ENCODE measurements around the gene SHLD1.

SHLD1 gene

GRCh38 chr20:5729348-5729747 lies 20.9 kb upstream of the SHLD1 start:
- TF ChIP-seq GATA3 (IDR thresholded peaks at IDR 0.05; ENCODE audit: low read depth, low read length), result no peak
- TF ChIP-seq GATA2 (IDR thresholded peaks at IDR 0.05; ENCODE audit: low read depth, low read length), result no peak

DNA sequence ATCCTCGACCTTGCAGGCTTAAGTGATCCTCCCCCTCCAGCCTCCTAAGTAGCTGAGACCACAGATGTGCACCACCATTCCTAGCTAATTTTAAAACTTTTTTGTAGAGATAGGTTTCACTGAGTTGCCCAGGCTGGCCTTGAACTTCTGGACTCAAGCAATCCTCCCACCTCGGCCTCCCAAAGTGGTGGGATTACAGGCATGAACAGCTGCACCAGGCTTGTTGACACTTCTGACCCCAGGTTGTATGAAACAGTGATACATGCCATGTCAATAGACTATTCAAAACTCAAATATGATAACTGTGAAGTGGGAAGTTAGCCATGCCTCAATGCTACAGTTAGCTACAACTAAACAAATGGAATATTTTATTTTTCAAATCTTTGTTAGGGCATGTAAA lies 20.1 kb upstream of the SHLD1 start:
- TF ChIP-seq GATA2 (IDR thresholded peaks at IDR 0.05; ENCODE audit: low read depth, low read length) (no peak), GATA3 (IDR thresholded peaks at IDR 0.05; ENCODE audit: low read depth, low read length) (no peak)

DNA sequence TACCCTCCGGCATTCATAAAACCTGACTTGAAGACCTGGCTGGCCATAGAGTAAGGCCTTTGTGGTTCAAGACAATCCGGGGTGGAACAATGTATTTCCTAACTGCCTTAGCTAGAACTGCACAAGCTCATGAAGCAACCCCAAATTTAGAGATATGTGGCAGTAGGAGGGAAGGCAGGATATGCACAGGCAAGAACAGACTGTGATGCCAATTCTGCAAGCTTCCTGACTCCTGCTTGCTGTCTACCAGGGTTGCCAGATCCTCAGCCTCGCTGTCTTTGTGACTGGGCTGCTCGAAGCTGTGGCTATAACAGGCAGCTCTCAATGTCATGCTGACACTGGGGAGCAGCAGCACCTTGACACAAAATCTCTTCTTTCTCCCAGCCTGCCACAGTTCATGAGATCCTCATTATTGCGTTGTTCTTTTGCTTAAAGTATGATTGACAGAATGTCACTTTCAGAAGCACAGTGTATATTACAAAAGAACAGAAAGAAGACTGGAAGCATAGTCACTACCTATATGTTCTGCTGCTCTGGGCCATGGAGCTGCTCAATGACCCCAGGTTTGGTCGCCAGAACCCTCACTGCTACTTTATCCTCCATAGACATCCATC lies 18.3 kb upstream of the SHLD1 start:
- TF ChIP-seq GATA3 (IDR thresholded peaks at IDR 0.05; ENCODE audit: low read depth, low read length), result no peak
- no peak for TF ChIP-seq GATA2 (IDR thresholded peaks at IDR 0.05; ENCODE audit: low read depth, low read length)

GRCh38 chr20:5734602-5735001 lies 15.6 kb upstream of the SHLD1 start:
- TF ChIP-seq GATA2 (IDR thresholded peaks at IDR 0.05; ENCODE audit: low read depth, low read length), result no peak
- no peak for TF ChIP-seq GATA3 (IDR thresholded peaks at IDR 0.05; ENCODE audit: low read depth, low read length)

GRCh38 chr20:5735845-5736510 lies 14.2 kb upstream of the SHLD1 start:
- no peak for TF ChIP-seq GATA2 (IDR thresholded peaks at IDR 0.05; ENCODE audit: low read depth, low read length)
- no peak for TF ChIP-seq GATA3 (IDR thresholded peaks at IDR 0.05; ENCODE audit: low read depth, low read length)

DNA sequence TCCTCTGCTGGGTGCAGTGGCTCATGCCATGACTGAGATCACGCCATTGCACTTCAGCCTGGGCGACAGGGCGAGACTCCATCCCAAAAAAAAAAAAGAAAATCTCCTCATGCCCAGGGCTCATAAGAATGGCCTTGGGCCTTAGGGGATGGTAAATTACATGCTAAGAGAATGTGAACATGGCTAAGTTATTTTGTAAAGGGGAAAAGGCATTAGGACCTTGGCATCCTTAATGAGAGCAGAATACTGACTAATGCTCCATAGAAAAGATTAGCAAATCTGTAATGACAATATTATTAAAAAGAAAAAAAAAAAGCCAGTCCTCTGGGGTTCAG lies 12.6 kb upstream of the SHLD1 start:
- TF ChIP-seq GATA2 (IDR thresholded peaks at IDR 0.05; ENCODE audit: low read depth, low read length), result no peak
- no peak for TF ChIP-seq GATA3 (IDR thresholded peaks at IDR 0.05; ENCODE audit: low read depth, low read length)

- TF ChIP-seq GATA3 (IDR thresholded peaks at IDR 0.05; ENCODE audit: low read depth, low read length) (no peak), GATA2 (IDR thresholded peaks at IDR 0.05; ENCODE audit: low read depth, low read length) (no peak)
These were observed 12.2 kb upstream of the SHLD1 start for GRCh38 chr20:5737966-5738365.

DNA sequence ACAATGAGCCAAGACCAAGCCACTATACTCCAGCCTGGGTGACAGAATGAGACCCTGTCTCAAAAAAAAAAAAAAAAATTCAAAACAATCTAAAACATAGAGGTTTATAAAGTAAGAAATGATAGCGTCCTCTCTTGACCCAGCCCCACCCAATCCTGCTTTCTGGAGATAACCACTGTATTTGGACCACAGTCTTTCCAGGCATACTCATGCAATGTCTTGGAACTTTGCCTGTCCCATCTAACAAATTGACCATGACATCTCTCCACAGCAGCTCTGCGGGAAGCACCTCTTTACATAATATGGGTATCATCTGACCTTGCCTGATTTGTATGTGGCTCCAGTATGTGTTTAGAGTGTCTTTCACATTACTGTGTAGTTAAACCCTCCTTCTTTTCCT lies 9.1 kb upstream of the SHLD1 start:
- no peak for TF ChIP-seq GATA2 (IDR thresholded peaks at IDR 0.05; ENCODE audit: low read depth, low read length)
- no peak for TF ChIP-seq GATA3 (IDR thresholded peaks at IDR 0.05; ENCODE audit: low read depth, low read length)

- TF ChIP-seq GATA3 (IDR thresholded peaks at IDR 0.05; ENCODE audit: low read depth, low read length) (no peak), GATA2 (IDR thresholded peaks at IDR 0.05; ENCODE audit: low read depth, low read length) (no peak)
These were observed 8.2 kb upstream of the SHLD1 start for GRCh38 chr20:5742041-5742440.

GRCh38 chr20:5745416-5746030 lies 4.7 kb upstream of the SHLD1 start:
- TF ChIP-seq GATA2 (IDR thresholded peaks at IDR 0.05; ENCODE audit: low read depth, low read length), result no peak
- TF ChIP-seq GATA3 (IDR thresholded peaks at IDR 0.05; ENCODE audit: low read depth, low read length), result no peak

DNA sequence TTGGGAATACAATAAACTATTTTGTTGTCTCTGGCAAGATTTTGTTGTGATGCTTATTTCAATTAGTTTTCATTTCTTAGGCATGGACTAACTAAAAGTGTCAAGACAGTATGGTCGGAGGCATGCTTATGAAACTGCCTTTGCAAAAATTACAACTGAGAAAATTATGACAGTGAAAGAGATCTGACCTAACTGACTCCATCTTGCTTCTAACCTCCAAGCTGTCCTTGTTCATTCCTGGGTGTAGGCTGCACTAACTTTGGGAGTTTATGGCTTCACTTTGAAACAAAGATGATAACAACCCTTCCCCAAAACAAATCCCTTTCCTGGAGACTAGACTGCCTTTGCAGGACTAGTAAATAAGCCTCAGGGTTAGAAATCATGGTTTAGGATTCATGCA lies 4.1 kb upstream of the SHLD1 start:
- no peak for TF ChIP-seq GATA2 (IDR thresholded peaks at IDR 0.05; ENCODE audit: low read depth, low read length)
- no peak for TF ChIP-seq GATA3 (IDR thresholded peaks at IDR 0.05; ENCODE audit: low read depth, low read length)

DNA sequence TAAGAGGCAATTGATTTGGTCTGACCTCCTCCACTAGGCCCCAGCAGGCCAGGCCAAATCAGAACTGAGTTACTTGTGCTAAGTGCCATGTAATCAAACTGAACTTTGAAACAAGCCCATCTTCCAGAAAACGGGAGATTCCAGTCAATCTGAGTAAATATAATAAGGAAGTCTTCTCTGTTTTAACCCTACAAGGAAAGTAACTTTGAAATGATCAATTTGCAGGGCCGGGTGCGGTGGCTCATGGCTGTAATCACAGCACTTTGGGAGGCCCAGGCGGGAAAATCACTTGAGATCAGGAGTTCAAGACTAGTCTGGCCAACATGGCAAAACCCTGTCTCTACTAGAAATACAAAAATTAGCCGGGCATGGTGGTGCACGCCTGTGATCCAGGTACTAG lies 2.0 kb upstream of the SHLD1 start:
- TF ChIP-seq GATA2 (IDR thresholded peaks at IDR 0.05; ENCODE audit: low read depth, low read length) (no peak), GATA3 (IDR thresholded peaks at IDR 0.05; ENCODE audit: low read depth, low read length) (no peak)

DNA sequence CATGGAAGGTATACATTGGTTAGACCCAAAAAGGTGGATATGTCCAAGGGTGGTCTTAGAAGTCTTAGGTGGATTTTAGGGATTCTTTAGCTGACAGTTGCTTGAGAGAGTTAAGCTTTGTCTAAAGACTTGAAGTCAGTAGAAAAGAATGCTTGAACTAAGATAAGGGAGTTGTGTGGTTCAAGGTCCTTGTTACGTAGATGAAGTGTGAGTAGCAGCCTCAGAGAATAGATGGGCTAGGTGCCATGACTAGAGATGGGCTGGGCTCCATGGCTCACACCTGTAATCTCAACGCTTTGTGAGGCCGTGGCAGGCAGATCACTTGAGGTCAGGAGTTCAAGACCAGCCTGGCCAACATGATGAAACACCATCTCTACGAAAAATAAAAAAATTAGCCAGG lies 1.7 kb downstream of the SHLD1 start:
- no peak for TF ChIP-seq GATA2 (IDR thresholded peaks at IDR 0.05; ENCODE audit: low read depth, low read length)

- no peak for TF ChIP-seq GATA3 (IDR thresholded peaks at IDR 0.05; ENCODE audit: low read depth, low read length)
These were observed 3.6 kb downstream of the SHLD1 start for GRCh38 chr20:5753814-5754213.

- TF ChIP-seq GATA3 (IDR thresholded peaks at IDR 0.05; ENCODE audit: low read depth, low read length) (no peak), GATA2 (IDR thresholded peaks at IDR 0.05; ENCODE audit: low read depth, low read length) (no peak)
These were observed 7.7 kb downstream of the SHLD1 start for GRCh38 chr20:5757949-5758348.
